GM12864 (cell line): ENCODE data around the gene ILF2.

Experiments
- DNase-seq: peaks from one replicate; pipeline ENCODE4 v3.0.0-alpha.2; 2011; ENCODE audit warnings: low read depth
- H3K4me3 ChIP-seq: 2 replicates; pipeline ENCODE4 v1.5.1; 2011; ENCODE audit warnings: mild to moderate bottlenecking, low read depth, low read length, control low read depth
- TF ChIP-seq, protein P1 (sequence below): IDR thresholded peaks from 2 replicates; pipeline ENCODE4 v1.5.1; 2011; ENCODE audit warnings: low read depth, mild to moderate bottlenecking, moderate library complexity, low read length, control low read depth, inconsistent platforms; ENCODE audit errors: missing control alignments

The ILF2 gene

DNA sequence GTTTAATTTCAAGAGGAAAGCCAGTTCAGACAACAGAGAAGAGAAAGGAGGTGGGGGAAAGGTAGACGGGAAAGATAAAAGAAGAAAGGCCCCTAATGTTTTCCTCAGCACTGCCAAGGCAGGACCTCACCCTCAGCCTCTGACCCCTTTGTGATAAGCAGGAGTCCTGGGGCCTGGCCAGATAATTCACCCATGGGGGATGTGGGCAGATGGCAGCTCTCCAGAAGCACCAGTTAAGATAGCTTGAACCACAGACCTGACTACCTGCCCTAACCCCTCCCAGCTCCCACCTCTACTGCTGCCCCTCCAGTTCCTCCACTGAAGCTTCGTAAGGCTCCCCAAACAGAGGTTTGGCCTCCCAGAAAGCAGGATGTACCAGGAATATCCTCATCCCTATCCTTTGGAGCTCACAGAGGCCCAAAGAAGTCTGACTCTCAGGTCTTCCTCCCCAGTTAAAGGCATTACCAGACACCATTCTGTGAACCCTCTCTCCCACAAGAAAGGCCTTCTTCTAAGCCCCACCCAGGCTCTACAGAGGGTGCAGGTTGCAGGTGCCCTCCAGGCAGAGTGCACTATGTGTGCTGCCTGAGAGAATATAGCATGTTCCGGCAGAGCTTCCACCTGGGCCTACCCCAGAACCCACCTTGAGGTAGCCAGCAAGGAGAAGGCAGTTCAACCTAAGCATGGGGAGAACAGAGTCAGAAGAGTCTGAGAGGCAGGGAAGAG, 21.5 kb downstream of the ILF2 start:
- TF ChIP-seq, protein P1, sequence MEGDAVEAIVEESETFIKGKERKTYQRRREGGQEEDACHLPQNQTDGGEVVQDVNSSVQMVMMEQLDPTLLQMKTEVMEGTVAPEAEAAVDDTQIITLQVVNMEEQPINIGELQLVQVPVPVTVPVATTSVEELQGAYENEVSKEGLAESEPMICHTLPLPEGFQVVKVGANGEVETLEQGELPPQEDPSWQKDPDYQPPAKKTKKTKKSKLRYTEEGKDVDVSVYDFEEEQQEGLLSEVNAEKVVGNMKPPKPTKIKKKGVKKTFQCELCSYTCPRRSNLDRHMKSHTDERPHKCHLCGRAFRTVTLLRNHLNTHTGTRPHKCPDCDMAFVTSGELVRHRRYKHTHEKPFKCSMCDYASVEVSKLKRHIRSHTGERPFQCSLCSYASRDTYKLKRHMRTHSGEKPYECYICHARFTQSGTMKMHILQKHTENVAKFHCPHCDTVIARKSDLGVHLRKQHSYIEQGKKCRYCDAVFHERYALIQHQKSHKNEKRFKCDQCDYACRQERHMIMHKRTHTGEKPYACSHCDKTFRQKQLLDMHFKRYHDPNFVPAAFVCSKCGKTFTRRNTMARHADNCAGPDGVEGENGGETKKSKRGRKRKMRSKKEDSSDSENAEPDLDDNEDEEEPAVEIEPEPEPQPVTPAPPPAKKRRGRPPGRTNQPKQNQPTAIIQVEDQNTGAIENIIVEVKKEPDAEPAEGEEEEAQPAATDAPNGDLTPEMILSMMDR = no peak
- no peak overlapping the region for H3K4me3 ChIP-seq
- no peak for DNase-seq

DNA sequence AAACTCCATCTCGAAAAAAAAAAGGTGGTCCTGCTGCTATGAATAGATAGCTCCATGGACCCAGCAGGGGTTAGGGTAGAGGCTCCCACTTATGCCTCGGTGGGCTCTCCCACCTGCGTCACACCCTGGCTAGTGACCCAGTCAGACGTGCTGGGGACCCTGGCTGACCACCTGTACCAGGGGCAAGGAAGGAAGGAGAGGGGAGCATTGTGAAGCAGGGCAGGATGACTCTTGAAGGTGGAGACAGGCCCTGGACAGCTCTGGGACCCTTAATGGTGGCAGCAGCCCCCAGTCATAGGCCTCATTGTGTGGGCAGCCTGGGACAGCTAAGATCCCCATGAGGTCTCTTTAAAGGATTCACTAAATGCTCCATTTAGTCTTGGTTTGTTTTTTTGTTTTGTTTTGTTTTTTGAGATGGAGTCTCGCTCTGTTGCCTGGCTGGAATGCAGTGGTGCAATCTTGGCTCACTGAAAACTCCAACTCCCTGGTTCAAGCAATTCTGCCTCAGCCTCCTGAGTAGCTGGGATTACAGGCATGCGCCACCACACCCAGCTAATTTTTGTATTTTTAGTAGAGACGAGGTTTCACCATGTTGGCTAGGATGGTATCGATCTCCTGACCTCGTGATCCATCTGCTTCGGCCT, 22.7 kb downstream of the ILF2 start:
- H3K4me3 ChIP-seq = no peak overlapping the region
- TF ChIP-seq, protein P1 = no peak
- no peak for DNase-seq

DNA sequence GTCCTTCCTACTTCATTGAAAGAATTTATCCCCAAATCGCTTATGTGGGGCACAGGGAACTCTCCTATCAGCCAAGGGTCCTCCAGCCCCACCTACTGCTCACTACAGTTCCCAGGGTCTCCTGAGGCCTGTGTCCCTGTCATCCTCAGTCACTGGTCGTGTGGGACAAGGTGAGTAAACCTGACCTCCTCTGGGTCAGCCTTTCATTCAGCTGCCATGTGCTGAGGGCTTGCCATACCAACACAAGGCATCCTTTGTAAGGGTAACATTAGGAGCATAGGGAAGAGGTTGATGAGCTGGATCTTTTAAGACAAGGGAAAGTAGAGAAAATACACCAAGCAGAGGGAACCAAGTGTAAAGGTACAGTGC, 23.5 kb downstream of the ILF2 start:
- TF ChIP-seq, protein P1 = no peak
- no peak overlapping the region for H3K4me3 ChIP-seq
- DNase-seq = no peak

DNA sequence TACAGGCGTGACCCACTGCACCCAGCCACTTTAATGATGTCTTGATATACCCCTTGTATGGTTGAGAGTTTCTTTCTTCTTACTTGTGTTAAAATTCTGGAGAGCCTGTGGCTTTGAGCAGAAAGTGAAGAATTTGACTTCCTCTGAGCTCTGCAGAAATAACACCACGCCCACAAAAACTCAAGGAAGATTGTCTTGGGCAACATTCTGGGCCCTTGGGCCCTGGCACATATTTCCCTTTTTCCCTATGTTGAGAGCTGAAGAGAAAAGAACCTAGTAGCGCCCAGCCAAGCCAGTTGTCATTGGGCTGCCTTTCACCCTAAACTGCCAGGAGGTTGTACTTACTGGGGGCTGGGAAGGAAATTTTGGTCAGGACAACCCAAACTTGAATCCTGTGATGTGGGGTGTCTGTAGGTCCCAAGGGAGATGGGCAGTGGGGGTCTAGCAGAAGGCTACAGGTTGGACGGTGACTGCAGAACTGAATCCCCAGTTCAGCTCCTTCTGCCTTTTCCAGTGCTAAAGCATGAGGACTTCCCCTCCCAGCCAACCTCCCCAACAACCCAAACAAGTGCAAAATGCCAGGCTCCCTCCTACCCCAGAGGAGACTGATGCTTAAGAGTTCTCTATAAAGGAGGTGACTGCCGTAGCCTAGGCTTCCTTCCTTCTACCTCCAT, 24.0 kb downstream of the ILF2 start:
- TF ChIP-seq, protein P1 = no peak
- DNase-seq = no peak
- H3K4me3 ChIP-seq = no peak overlapping the region

DNA sequence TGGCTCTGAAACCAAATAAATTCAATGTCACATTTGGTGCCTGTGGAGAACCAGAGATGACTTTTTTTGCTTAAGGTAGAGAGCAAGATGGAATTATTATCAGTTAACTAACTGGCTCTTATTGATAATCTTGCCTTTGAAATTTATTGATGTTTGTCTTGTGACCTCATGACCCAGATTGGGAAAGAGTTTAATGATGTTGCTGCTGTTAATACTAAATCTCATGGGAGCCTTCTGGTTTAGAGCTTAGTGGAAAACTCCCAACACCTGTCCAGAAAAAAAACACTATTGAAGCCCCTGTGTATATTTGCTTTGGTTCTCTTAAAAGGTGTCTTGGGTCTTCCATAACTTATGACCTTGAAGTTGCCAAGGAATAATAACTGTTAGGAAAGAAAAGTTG, 27.0 kb downstream of the ILF2 start:
- no peak for DNase-seq
- TF ChIP-seq, protein P1 = no peak
- no peak overlapping the region for H3K4me3 ChIP-seq

DNA sequence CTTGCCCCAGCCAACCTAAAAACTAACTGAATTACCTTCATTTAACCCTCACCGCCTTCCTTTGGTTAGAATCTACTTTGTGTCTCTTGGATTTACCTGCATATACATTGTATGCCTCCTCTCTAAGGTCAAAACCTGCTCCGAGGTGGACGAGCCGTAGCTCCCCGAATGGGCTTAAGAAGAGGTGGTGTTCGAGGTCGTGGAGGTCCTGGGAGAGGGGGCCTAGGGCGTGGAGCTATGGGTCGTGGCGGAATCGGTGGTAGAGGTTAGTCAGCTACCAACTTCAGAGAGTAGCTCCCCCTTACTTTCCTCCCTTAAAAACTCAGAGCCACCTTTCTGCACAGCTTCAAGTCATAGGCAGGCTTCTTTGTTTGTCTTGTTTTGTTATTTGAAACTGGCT, 27.7 kb downstream of the ILF2 start:
- TF ChIP-seq, protein P1 = no peak
- H3K4me3 ChIP-seq = no peak overlapping the region
- DNase-seq = no peak

DNA sequence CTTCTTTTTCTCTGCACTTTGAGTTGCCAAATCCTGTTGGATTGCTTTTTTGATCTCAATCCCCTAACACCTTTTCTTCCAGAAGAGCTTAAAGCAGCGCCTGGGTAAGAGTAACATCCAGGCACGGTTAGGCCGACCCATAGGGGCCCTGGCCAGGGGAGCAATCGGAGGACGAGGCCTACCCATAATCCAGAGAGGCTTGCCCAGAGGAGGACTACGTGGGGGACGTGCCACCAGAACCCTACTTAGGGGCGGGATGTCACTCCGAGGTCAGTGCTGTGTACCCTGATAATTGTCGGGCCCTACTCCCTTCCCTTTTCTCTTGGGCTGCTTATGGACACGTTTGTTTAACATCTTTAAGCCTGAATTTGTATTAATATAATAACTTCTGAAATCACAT, 28.6 kb downstream of the ILF2 start:
- DNase-seq = no peak
- TF ChIP-seq, protein P1 = no peak
- H3K4me3 ChIP-seq = no peak overlapping the region
